Osteoblast (primary cell): ENCODE results near the gene HDAC4. TPM values are rescaled to one million over a fixed set of nuclear protein-coding genes. Genes with fewer than 3 reads are reported as not detected.

ENCODE experiments used
- DNase-seq: peaks from one replicate; pipeline ENCODE4 v3.0.0; 2011; ENCODE audit warnings: low spot score, mixed read lengths; ENCODE audit not compliant: insufficient read length; ENCODE audit errors: missing footprints
- H2AFZ ChIP-seq: 2 replicates; pipeline ENCODE4 v1.6.0; 2011; ENCODE audit warnings: mild to moderate bottlenecking, low read length
- H3K27ac ChIP-seq: 2 replicates; pipeline ENCODE4 v1.5.1; 2011; ENCODE audit warnings: mild to moderate bottlenecking, low read depth, low read length, moderate library complexity
- H3K27me3 ChIP-seq: 2 replicates; pipeline ENCODE4 v1.6.0; 2012; ENCODE audit warnings: mild to moderate bottlenecking, control low read depth, inconsistent platforms, low read length, moderate library complexity; ENCODE audit not compliant: insufficient read depth
- H3K36me3 ChIP-seq: 2 replicates; pipeline ENCODE4 v1.5.1; 2011; ENCODE audit warnings: mild to moderate bottlenecking, low read length, control low read depth, moderate library complexity; ENCODE audit not compliant: insufficient read depth
- H3K4me1 ChIP-seq: 2 replicates; pipeline ENCODE4 v1.5.1; 2011; ENCODE audit warnings: mild to moderate bottlenecking, low read length, control low read depth, moderate library complexity; ENCODE audit not compliant: insufficient read depth
- H3K4me2 ChIP-seq: 2 replicates; pipeline ENCODE4 v1.6.0; 2011; ENCODE audit warnings: mild to moderate bottlenecking, low read length; ENCODE audit not compliant: insufficient read depth
- H3K4me3 ChIP-seq: fragments of 200-600 bp; sonication (generic); 3 replicates; pipeline ENCODE4 v1.5.1; 2012; ENCODE audit warnings: mild to moderate bottlenecking, low read length, inconsistent platforms; ENCODE audit not compliant: insufficient read depth
- H3K79me2 ChIP-seq: 2 replicates; pipeline ENCODE4 v1.6.0; 2012; ENCODE audit warnings: mild to moderate bottlenecking, low read length, control low read depth, inconsistent platforms; ENCODE audit not compliant: insufficient read depth
- H3K9me3 ChIP-seq: 2 replicates; pipeline ENCODE4 v1.5.1; 2011; ENCODE audit warnings: low read depth, low read length, control low read depth
- H4K20me1 ChIP-seq: 2 replicates; pipeline ENCODE4 v1.6.0; 2012; ENCODE audit warnings: mild to moderate bottlenecking, low read length, control low read depth; ENCODE audit not compliant: insufficient read depth
- total RNA-seq: library from RNA; depleted of rRNA; stranded (reverse); fragments of >200 nt; gene quantifications from 2 replicates; pipeline ENCODE4 v1.2.3, GENCODE V29; 2012
- TF ChIP-seq, protein P1 (sequence below): IDR thresholded peaks from 2 replicates; pipeline ENCODE4 v1.5.1; 2011; ENCODE audit warnings: mild to moderate bottlenecking, low read depth, low read length, moderate library complexity; ENCODE audit errors: extremely low read depth

Gene HDAC4
- total RNA-seq, 1 donor = 30.8 TPM

DNA sequence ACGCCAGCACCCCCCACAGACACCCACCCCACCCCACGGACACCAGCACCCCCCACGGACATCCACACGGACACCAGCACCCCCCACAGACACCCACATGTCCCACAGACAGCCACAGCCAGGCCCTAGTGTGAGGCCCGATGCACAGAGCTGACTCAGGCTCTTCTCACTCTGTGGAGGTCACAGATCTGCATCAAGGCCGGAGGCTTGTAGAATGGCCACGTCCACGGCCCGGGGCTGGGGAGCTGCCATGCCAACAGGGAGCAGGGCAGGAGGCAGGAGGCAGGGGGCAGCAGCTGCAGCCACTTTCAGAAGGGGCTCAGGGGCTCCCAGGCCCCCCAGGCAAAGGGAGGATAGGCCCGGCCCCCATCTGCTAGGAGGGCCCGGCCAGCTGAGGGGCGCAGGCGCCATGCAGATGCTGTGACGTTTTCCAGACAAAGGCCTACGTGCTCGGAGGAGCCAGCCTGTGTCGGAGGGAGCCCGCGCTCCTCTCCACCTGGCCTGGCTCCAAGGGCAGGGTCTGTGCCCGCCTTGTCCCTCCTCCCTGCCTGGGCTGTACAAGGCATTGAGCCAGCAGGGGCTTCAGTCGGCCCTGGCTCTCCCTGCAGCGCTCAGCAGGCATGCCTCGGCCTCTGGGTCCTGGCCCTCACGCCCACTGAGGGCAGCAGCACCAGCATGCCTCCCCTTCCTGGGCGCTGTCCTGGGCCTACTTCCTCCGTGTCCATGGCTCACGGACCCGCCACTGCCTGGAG lies 304.0 kb downstream of the HDAC4 start:
- H3K27me3 ChIP-seq = no peaks in the 10 kb centered on the region
- no peak for DNase-seq
- TF ChIP-seq, protein P1, sequence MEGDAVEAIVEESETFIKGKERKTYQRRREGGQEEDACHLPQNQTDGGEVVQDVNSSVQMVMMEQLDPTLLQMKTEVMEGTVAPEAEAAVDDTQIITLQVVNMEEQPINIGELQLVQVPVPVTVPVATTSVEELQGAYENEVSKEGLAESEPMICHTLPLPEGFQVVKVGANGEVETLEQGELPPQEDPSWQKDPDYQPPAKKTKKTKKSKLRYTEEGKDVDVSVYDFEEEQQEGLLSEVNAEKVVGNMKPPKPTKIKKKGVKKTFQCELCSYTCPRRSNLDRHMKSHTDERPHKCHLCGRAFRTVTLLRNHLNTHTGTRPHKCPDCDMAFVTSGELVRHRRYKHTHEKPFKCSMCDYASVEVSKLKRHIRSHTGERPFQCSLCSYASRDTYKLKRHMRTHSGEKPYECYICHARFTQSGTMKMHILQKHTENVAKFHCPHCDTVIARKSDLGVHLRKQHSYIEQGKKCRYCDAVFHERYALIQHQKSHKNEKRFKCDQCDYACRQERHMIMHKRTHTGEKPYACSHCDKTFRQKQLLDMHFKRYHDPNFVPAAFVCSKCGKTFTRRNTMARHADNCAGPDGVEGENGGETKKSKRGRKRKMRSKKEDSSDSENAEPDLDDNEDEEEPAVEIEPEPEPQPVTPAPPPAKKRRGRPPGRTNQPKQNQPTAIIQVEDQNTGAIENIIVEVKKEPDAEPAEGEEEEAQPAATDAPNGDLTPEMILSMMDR = no peak
- no peaks in the 10 kb centered on the region for H3K9me3 ChIP-seq
- H4K20me1 ChIP-seq = no peaks in the 10 kb centered on the region
- no peak overlapping the region for H3K27ac ChIP-seq
- H3K4me2 ChIP-seq = no peak overlapping the region
- no peak overlapping the region for H2AFZ ChIP-seq
- no peaks in the 10 kb centered on the region for H3K36me3 ChIP-seq
- no peaks in the 10 kb centered on the region for H3K4me1 ChIP-seq
- no peaks in the 10 kb centered on the region for H3K79me2 ChIP-seq
- H3K4me3 ChIP-seq = no peak overlapping the region

DNA sequence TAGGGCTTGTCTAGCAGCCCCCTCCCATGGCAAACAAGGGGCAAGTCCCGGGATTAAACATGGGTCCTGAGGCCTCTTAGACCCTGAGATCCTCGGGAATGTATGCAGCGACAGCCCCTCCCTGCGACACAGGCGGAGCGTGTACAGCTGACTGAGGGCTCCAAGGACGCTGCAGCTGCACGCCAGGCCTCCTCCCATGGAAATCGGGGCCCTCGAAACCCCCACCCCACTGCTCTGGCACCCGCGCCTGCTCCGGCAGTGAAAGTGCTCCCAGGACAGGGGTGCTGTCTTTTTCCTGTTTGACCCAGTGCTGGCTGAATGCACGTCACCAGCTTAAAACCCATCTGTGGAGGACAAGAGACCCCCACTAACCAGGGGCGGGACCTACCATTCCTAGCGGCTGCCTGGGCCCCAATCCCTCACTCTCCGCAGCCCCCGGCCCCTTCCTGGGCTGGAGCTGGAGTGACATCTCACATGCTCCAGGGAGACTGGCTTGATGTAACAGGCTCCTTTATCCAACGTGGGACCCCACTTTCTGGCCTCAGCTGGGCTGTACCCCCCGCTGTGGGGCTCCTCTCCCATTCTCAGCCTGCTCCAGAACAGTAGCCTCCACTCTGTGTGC lies 305.2 kb downstream of the HDAC4 start:
- Histone ChIP-seq H3K27ac (no peak overlapping the region), H3K36me3 (no peaks in the 10 kb centered on the region), H2AFZ (no peak overlapping the region), H4K20me1 (no peaks in the 10 kb centered on the region), H3K9me3 (no peaks in the 10 kb centered on the region), H3K4me3 (no peak overlapping the region), H3K79me2 (no peaks in the 10 kb centered on the region), H3K4me1 (no peaks in the 10 kb centered on the region), H3K27me3 (no peaks in the 10 kb centered on the region), H3K4me2 (no peak overlapping the region)
- no peak for DNase-seq
- TF ChIP-seq, protein P1 = no peak

DNA sequence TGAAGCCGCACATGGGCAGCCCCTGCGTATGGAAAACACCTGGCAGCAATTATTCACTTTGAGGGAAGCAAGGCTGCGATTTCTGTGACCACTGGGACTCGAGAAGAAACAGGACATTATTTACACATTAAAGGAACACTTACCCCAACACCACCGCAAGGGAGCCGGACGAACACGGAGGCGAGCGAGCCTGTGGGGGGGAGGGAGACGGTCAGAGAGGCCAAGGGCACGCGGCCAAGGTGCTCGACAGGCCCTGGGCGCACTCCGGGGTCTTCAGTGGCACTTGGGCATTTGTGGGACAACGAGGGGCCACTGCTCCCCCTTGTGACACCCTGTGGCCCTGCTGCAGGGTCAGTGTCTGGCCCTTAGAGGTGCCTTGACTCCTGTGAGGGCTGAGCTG lies 306.0 kb downstream of the HDAC4 start:
- Histone ChIP-seq H3K79me2 (no peaks in the 10 kb centered on the region), H2AFZ (no peak overlapping the region), H3K27ac (no peak overlapping the region), H3K27me3 (no peaks in the 10 kb centered on the region), H3K4me2 (no peak overlapping the region), H3K9me3 (no peaks in the 10 kb centered on the region), H4K20me1 (no peaks in the 10 kb centered on the region), H3K4me3 (no peak overlapping the region), H3K4me1 (no peaks in the 10 kb centered on the region), H3K36me3 (no peaks in the 10 kb centered on the region)
- DNase-seq = no peak
- TF ChIP-seq, protein P1 = no peak

DNA sequence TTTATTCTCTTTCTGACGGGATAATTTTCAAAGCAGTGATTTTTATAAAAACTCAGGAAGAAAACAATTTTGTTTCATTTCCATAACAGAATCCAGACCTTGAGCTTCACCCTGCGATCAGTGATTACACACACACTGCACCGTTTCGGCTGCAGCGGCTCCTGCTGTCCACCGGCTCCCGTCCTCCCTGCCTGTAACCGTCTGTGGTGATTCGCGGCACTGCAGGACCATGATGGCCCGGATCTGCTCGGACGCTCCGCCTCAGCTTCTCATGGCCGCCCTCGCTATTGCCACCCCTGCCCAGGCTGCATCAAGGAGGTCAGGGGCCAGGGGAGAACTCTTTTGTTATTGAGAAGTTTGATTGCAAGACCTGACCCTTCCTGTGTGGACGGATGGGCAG lies 306.9 kb downstream of the HDAC4 start:
- no peak for DNase-seq

More for the DNA sequence above, 306.9 kb downstream of the HDAC4 start:
- no peaks in the 10 kb centered on the region for H4K20me1 ChIP-seq
- TF ChIP-seq, protein P1 = no peak
- H3K27me3 ChIP-seq = no peaks in the 10 kb centered on the region
- H3K4me1 ChIP-seq = no peaks in the 10 kb centered on the region
- no peak overlapping the region for H3K27ac ChIP-seq
- H3K9me3 ChIP-seq = no peaks in the 10 kb centered on the region
- H3K4me3 ChIP-seq = no peak overlapping the region
- H3K79me2 ChIP-seq = no peaks in the 10 kb centered on the region
- H2AFZ ChIP-seq = no peak overlapping the region
- no peak overlapping the region for H3K4me2 ChIP-seq
- no peaks in the 10 kb centered on the region for H3K36me3 ChIP-seq
